Measurements from ENCODE around the gene HSFX4.
"Not testable (repeated sequence)": the region's sequence is repeated elsewhere in the genome, so short reads cannot be mapped to it uniquely, and the experiment has no call there.

HSFX4 gene

DNA sequence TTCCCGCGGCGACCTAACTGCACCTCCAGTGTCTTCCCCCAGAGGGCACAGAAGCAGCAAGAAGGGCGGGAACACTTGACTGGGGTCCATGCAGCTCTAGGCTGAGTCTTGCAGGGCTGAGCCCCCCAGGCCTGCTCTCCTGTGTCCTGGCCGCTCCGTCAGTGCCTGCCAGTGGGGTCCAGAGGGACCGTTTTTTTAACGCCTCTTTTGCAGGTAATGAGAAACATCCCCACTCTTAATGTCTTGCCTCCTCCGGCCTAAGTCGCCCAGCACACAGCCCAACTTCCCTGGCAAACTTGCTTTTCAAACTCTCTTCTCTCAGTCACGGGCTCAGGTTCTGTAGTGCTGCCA, 11.3 kb downstream of the HSFX4 start:
- ATAC-seq (replicated peaks); H3K4me1 Mint-ChIP-seq (ENCODE audit: low read depth in 2 of 2); DNase-seq; H3K27me3 Mint-ChIP-seq; H3K9me3 Mint-ChIP-seq: not testable (repeated sequence)
- peaks cover 15% of the 10 kb centered on the region for H3K36me3 Mint-ChIP-seq (ENCODE audit: insufficient read depth)
- H3K4me3 Mint-ChIP-seq = peak overlapping the region; percentile 90 to 91
- peak overlapping the region; percentile 35 to 84 for H3K27ac Mint-ChIP-seq

DNA sequence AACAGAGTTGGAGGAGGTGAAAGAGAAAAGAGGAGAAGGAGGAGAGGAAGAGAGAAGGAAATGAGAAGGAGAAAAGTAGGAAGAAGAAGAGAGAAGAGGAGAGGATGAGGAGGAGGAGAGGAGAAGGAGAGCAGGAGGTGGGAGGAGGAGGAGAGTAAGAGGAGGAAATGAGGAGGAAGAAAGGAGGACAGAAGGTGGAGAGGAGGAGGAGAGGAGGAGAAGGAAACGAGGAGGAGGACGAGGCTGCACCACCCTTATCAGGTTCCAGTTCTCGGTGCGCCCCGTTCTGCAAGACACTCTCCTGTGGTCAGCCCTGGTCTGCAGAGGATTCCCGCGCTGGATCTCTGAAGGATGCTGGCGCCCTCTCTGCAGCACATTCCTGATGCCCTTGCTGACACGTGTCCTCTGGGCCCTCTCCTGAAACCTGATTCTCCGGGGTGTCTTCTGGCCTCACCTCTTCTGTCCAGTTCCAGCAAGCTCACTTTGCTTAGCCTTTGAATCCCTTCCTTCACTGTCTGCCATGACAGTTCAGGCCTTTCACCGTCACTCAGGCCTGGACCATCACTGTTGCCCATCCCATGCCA, 15.8 kb downstream of the HSFX4 start:
- H3K4me1 Mint-ChIP-seq (ENCODE audit: low read depth in 2 of 2); H3K4me3 Mint-ChIP-seq; ATAC-seq (replicated peaks); H3K36me3 Mint-ChIP-seq (ENCODE audit: insufficient read depth); H3K27me3 Mint-ChIP-seq; H3K9me3 Mint-ChIP-seq; DNase-seq: not testable (repeated sequence)
- H3K27ac Mint-ChIP-seq = peak overlapping the region in 1 of 2 donors; percentile 49

DNA sequence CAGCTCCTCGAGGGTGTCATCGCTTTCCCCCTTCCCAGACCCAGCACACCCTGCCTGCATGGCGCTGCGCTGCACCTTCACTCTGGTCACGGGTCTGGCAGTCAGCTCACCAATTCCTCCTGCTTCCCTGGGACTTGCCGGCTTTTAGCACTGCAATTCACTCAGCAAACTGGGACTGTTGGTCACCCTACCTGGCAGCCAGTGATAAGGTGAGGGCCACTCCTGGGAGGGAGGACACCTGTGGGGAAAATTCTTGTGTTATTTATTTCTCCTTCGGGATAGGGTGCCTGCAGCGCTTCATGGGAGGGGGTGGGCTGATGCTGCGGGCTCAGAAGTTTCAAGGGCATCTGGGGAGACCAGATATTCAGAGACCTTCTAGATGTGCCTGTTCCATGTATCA, 16.4 kb downstream of the HSFX4 start:
- DNase-seq; H3K9me3 Mint-ChIP-seq; H3K27me3 Mint-ChIP-seq; ATAC-seq (replicated peaks); H3K36me3 Mint-ChIP-seq (ENCODE audit: insufficient read depth); H3K4me1 Mint-ChIP-seq (ENCODE audit: low read depth in 2 of 2); H3K27ac Mint-ChIP-seq; H3K4me3 Mint-ChIP-seq: not testable (repeated sequence)

DNA sequence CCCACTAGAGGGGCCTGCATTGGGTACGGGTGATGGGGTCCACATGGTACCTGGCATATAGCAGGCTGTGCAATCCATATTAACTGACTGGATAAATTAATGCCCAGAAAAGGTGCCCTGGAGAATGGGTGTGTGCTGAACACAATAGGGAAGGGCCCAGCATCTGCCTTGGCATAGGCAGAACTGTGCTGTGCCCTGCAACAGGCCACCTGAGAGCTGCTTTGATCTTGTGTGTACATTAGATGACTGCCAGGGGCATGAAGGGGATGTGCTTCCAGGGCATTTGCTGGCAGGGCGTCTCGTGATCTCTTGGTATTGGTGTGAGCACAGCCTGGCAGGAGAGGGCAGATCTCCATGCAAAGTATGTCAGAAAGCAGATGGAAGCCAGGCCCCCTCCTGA, 17.6 kb downstream of the HSFX4 start:
- H3K4me1 Mint-ChIP-seq (ENCODE audit: low read depth in 2 of 2); DNase-seq; H3K9me3 Mint-ChIP-seq; H3K27me3 Mint-ChIP-seq; ATAC-seq (replicated peaks); H3K27ac Mint-ChIP-seq; H3K4me3 Mint-ChIP-seq; H3K36me3 Mint-ChIP-seq (ENCODE audit: insufficient read depth): not testable (repeated sequence)

DNA sequence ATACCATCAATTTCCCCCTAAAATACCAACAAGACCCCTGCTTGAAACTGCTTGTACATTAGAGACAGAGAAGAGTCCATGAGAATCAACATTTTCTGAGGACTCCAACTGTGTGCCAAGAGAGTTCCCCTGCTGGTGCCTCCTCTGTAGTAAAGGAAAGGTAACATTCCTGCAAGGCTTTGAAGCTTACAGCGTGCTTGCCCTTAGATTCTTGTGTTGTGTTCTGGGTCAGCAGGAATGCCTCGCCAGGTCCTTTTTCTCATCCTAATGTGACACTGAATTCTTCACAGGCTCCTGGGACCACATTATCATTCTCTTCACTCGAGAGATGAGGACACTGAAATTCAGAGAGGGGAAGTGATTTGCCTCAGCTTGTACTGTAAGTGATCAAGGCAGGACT, 18.6 kb downstream of the HSFX4 start:
- Mint-ChIP-seq H3K36me3 (ENCODE audit: insufficient read depth) (peaks cover 3% of the 10 kb centered on the region), H3K27me3 (no peaks in the 10 kb centered on the region), H3K4me1 (ENCODE audit: low read depth in 2 of 2) (peaks cover 0 to 6% of the 10 kb centered on the region in 2 donors), H3K27ac (no peak overlapping the region), H3K9me3 (no peaks in the 10 kb centered on the region), H3K4me3 (no peak overlapping the region)
- ATAC-seq (replicated peaks) (no peak), DNase-seq (no peak)

GRCh38 chrX:149949743-149950436, 20.5 kb downstream of the HSFX4 start:
- no peak overlapping the region for H3K4me3 Mint-ChIP-seq
- H3K9me3 Mint-ChIP-seq = no peaks in the 10 kb centered on the region
- no peaks in the 10 kb centered on the region for H3K27me3 Mint-ChIP-seq
- DNase-seq (no peak), ATAC-seq (replicated peaks) (no peak)
- peaks cover 0 to 6% of the 10 kb centered on the region in 2 donors for H3K4me1 Mint-ChIP-seq (ENCODE audit: low read depth in 2 of 2)
- H3K27ac Mint-ChIP-seq = no peak overlapping the region
- H3K36me3 Mint-ChIP-seq (ENCODE audit: insufficient read depth) = peaks cover 14% of the 10 kb centered on the region

DNA sequence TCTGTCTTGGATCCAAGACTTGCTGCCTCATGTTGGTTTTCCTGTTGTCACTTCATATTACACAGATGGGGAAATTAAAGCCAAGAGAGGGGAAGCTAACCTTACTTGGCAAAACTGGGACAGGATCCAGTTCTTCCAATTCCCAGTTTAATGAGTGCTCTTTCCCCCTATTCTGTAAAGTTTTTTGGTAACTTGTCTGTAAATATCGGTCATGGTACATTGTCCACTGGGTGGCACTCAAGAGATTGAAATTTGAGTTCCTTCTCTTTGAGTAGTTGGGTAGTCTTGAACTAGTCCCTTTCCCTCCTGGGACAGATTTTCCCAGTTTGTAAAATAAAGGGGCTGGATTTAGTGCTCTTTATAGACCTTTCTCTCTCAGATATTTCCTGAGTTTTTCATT, 21.3 kb downstream of the HSFX4 start:
- peaks cover 18% of the 10 kb centered on the region for H3K36me3 Mint-ChIP-seq (ENCODE audit: insufficient read depth)
- ATAC-seq (replicated peaks) (no peak), DNase-seq (no peak)
- H3K27me3 Mint-ChIP-seq = no peaks in the 10 kb centered on the region
- no peak overlapping the region for H3K4me3 Mint-ChIP-seq
- no peak overlapping the region for H3K27ac Mint-ChIP-seq
- no peaks in the 10 kb centered on the region for H3K9me3 Mint-ChIP-seq
- H3K4me1 Mint-ChIP-seq (ENCODE audit: low read depth in 2 of 2) = peaks cover 0 to 6% of the 10 kb centered on the region in 2 donors

GRCh38 chrX:149961572-149961971, 32.2 kb downstream of the HSFX4 start:
- Mint-ChIP-seq H3K4me1 (ENCODE audit: low read depth in 2 of 2) (peaks cover 0 to 3% of the 10 kb centered on the region in 2 donors), H3K4me3 (no peak overlapping the region), H3K36me3 (ENCODE audit: insufficient read depth) (peaks cover 23% of the 10 kb centered on the region), H3K27ac (peak overlapping the region in 1 of 2 donors; percentile 8), H3K9me3 (no peaks in the 10 kb centered on the region), H3K27me3 (no peaks in the 10 kb centered on the region)
- DNase-seq (no peak), ATAC-seq (replicated peaks) (no peak)

DNA sequence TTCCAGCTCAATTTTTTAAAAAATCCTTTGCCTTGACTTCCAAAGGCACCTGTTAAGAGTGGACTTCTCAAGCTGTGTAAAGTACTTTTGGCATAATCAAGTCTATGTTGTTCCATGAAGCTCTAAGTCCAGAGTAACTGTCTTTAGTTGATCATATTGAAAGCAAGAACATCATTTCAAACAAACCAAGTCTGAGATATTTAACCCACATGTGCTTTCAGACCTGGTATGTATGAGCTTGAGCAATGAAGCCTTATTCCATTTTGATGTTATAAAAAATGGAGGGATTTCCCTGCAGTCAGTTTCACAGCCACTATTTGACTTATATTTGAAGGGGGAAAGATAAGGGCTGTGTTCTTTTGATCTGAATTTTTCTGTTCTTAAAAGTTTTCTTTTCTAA, 32.6 kb downstream of the HSFX4 start:
- peaks cover 18% of the 10 kb centered on the region for H3K36me3 Mint-ChIP-seq (ENCODE audit: insufficient read depth)
- ATAC-seq (replicated peaks) = no peak
- no peak overlapping the region for H3K4me3 Mint-ChIP-seq
- DNase-seq = no peak
- H3K27me3 Mint-ChIP-seq = no peaks in the 10 kb centered on the region
- H3K4me1 Mint-ChIP-seq (ENCODE audit: low read depth in 2 of 2) = peaks cover 0 to 3% of the 10 kb centered on the region in 2 donors
- no peaks in the 10 kb centered on the region for H3K9me3 Mint-ChIP-seq
- no peak overlapping the region for H3K27ac Mint-ChIP-seq

DNA sequence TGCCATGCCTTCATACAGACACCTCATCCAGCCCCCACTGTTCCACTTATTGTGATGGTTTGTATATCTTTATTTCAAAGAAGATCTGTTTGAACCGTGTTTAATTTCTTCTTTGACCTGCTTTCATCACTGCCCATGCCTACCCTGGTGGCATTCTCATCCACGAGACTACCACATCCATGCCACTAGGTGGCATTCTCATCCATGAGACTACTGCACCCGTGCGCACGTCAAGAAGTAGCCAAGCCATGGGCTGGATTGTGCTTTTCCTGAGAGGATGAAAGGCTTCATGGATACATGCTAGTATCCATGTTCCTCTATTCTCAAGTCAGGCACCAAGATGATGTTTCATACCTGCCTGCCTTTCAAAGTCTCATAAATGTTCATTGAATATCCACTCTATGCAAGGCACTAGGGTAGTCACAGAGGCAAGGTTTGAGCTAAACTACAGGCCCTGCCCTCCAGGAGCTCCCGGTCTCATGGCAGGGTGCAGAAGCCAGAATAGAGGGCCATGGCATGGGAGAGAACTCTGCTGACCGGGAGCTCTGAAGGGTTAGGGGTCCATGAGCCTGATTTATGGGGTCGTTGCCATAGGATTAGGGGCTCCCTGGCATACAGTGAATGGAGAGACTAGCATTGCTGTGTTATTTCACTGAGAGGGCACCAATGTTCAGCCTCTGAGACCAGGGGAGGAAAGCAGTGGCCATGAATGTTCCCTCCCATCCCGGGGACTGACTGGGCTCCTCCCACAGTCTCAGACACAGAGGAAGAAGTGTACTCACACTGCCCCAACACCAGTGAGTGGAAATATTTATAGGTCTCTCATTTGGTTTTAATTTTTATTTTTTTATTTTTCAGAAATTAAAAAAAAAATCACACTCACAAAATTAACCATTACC, 33.7 kb downstream of the HSFX4 start:
- DNase-seq = peak in 1 of 3 experiments; percentile 5
- ATAC-seq (replicated peaks) = no peak

GRCh38 chrX:149979126-149979644, 49.8 kb downstream of the HSFX4 start:
- no peak overlapping the region for H3K4me3 Mint-ChIP-seq
- no peaks in the 10 kb centered on the region for H3K27me3 Mint-ChIP-seq
- no peaks in the 10 kb centered on the region for H3K9me3 Mint-ChIP-seq
- peaks cover 0 to 4% of the 10 kb centered on the region in 2 donors for H3K4me1 Mint-ChIP-seq (ENCODE audit: low read depth in 2 of 2)
- no peak for ATAC-seq (replicated peaks)
- peaks cover 4% of the 10 kb centered on the region for H3K36me3 Mint-ChIP-seq (ENCODE audit: insufficient read depth)
- H3K27ac Mint-ChIP-seq = no peak overlapping the region
- DNase-seq = no peak

More for the DNA sequence above, 33.7 kb downstream of the HSFX4 start:
- no peak overlapping the region for H3K4me3 Mint-ChIP-seq
- no peaks in the 10 kb centered on the region for H3K27me3 Mint-ChIP-seq
- H3K9me3 Mint-ChIP-seq = no peaks in the 10 kb centered on the region
- peak overlapping the region in 1 of 2 donors; percentile 28 for H3K27ac Mint-ChIP-seq
- H3K4me1 Mint-ChIP-seq (ENCODE audit: low read depth in 2 of 2) = peaks cover 0 to 3% of the 10 kb centered on the region in 2 donors
- peaks cover 17% of the 10 kb centered on the region for H3K36me3 Mint-ChIP-seq (ENCODE audit: insufficient read depth)

Measured in effector memory CD8-positive, alpha-beta T cell (primary cell).